Peyer's patch (tissue), 4 donors: ENCODE results near the gene TMPRSS13. TPM values are rescaled to one million over a fixed set of nuclear protein-coding genes. Genes with fewer than 3 reads are reported as not detected.

Experiments used
- DNase-seq, 3 donors: peaks; one replicate each; pipeline ENCODE4 v3.0.0-alpha.2; 2017 to 2019
- H3K27ac ChIP-seq, 4 donors: fragments of 200-600 bp; sonication (generic); one replicate each; pipeline ENCODE4 v1.5.1; 2016 to 2019
- H3K27me3 ChIP-seq, 2 donors: fragments of 200-600 bp; sonication (generic); one replicate each; pipeline ENCODE4 v1.5.1; 2019
- H3K36me3 ChIP-seq, 3 donors: fragments of 200-600 bp; sonication (generic); one replicate each; pipeline ENCODE4 v1.5.1; 2016 to 2019
- H3K4me1 ChIP-seq, 4 donors: fragments of 200-600 bp; sonication (generic); one replicate each; pipeline ENCODE4 v1.5.1; 2016 to 2019
- H3K4me3 ChIP-seq, 4 donors: fragments of 200-600 bp; sonication (generic); 1 replicate in 3 of 4; 2 replicates in 1 of 4; pipeline ENCODE4 v1.5.1; 2016 to 2019; ENCODE audit warnings: mild to moderate bottlenecking in 1 of 4
- H3K9me3 ChIP-seq, 4 donors: fragments of 200-600 bp; sonication (generic); one replicate each; pipeline ENCODE4 v1.5.1; 2016 to 2019; ENCODE audit warnings: mild to moderate bottlenecking in 1 of 4
- POLR2A ChIP-seq, 2 donors: fragments of 450-650 bp; IDR thresholded peaks; one replicate each; pipeline ENCODE4 v1.5.1; 2017; ENCODE audit warnings: antibody characterized with exemption in 2 of 2, mild to moderate bottlenecking in 2 of 2, moderate library complexity in 2 of 2
- total RNA-seq, 4 donors: library from RNA; depleted of rRNA; stranded (reverse); fragments of >200 nt; gene quantifications; one replicate each; pipeline ENCODE4 v1.1.0, GENCODE V29; 2016
- TF ChIP-seq, protein P1 (sequence below), 6 experiments: fragments of 450-650 bp in 4 of 6; fragments of 200-600 bp in 2 of 6; sonication (generic) in 1 of 6; IDR thresholded peaks; one replicate each; pipeline ENCODE4 v1.5.1; 2017 to 2019; ENCODE audit warnings: antibody characterized with exemption in 6 of 6, mild to moderate bottlenecking in 3 of 6, moderate library complexity in 1 of 6

TMPRSS13 gene
- total RNA-seq, 4 donors from 2014 or later = not detected

DNA sequence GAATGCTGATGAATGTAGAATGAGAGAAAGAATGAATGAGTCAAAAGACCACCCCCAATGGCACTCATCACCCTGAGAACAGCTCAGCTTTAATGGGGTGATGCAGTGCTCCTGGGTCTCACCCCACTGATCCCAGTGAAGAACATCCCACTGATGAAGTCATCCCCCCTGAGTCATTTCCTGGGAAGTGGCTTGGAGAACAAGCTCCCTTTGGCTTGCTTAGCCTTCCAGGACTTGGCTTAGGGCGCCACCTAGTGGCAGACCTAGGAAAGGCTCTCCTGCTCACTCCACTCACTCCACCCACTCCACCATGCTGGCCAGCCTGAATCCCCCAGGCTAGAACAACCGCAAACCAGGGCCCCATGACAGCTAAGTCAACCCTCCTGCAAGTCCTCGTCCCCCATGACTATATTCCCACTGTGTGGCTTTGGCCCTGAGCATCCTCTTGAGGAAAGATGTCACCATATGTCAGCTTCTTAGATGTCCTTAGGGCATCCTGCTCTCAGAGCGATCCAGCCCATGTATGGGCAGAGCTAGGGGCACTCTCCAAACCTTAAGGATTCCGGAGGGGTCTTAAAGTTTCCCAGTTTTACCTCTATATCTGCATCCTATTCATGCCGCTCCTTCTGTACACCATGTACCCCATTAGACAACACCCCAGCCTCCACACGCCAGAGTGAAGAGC, 17.8 kb upstream of the TMPRSS13 start:
- H3K36me3 ChIP-seq = no peaks in the 10 kb centered on the region
- TF ChIP-seq POLR2A (IDR thresholded peaks at IDR 0.05) = no peak
- TF ChIP-seq, protein P1, sequence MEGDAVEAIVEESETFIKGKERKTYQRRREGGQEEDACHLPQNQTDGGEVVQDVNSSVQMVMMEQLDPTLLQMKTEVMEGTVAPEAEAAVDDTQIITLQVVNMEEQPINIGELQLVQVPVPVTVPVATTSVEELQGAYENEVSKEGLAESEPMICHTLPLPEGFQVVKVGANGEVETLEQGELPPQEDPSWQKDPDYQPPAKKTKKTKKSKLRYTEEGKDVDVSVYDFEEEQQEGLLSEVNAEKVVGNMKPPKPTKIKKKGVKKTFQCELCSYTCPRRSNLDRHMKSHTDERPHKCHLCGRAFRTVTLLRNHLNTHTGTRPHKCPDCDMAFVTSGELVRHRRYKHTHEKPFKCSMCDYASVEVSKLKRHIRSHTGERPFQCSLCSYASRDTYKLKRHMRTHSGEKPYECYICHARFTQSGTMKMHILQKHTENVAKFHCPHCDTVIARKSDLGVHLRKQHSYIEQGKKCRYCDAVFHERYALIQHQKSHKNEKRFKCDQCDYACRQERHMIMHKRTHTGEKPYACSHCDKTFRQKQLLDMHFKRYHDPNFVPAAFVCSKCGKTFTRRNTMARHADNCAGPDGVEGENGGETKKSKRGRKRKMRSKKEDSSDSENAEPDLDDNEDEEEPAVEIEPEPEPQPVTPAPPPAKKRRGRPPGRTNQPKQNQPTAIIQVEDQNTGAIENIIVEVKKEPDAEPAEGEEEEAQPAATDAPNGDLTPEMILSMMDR (IDR thresholded peaks at IDR 0.05) = peak; percentile 90 to 98 (median 94)
- peak; percentile 82 to 94 (median 90) for DNase-seq
- H3K27me3 ChIP-seq = no peaks in the 10 kb centered on the region
- H3K4me3 ChIP-seq = no peak overlapping the region
- H3K4me1 ChIP-seq = peaks cover 0 to 14% (median 5%) of the 10 kb centered on the region in 4 donors
- H3K9me3 ChIP-seq = no peaks in the 10 kb centered on the region
- no peak overlapping the region for H3K27ac ChIP-seq

DNA sequence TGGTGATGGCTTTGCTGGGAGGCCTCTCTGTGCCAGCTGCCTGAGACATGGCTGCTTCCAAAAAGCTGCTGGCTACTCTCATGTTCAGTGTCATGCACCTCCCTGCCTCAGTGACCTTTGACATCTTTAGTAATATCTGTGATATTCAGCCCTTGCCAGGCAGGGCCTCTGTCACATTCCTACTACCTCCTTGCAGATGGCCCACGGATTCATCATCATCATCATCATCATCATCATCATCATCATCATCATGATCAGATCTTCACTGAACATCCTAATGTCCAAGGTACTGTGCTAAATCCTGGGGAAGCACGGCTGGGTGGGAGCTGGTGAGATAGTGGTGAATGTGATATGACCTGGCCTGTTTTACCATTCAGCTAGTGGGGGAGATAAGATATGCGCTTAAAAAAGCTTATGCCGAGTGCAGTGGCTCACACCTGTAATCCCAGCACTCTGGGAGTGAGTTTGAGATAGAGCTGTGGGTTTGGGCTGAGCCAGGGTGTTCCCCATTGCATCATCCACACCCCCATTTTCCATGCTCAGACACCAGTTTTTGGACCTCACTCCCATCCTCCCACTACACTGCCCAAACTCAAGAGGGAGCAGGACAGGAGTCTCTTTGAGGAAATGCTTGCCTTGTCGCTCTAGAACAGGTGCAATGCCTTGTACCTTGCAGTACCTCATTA, 17.1 kb upstream of the TMPRSS13 start:
- no peak for TF ChIP-seq POLR2A (IDR thresholded peaks at IDR 0.05)
- TF ChIP-seq, protein P1 (IDR thresholded peaks at IDR 0.05) = no peak
- Histone ChIP-seq H3K4me1 (peaks cover 0 to 7% (median 0%) of the 10 kb centered on the region in 4 donors), H3K36me3 (no peaks in the 10 kb centered on the region), H3K4me3 (no peak overlapping the region), H3K9me3 (no peaks in the 10 kb centered on the region), H3K27me3 (no peaks in the 10 kb centered on the region), H3K27ac (no peak overlapping the region)
- DNase-seq = peak in 1 of 3 donors; percentile 12

DNA sequence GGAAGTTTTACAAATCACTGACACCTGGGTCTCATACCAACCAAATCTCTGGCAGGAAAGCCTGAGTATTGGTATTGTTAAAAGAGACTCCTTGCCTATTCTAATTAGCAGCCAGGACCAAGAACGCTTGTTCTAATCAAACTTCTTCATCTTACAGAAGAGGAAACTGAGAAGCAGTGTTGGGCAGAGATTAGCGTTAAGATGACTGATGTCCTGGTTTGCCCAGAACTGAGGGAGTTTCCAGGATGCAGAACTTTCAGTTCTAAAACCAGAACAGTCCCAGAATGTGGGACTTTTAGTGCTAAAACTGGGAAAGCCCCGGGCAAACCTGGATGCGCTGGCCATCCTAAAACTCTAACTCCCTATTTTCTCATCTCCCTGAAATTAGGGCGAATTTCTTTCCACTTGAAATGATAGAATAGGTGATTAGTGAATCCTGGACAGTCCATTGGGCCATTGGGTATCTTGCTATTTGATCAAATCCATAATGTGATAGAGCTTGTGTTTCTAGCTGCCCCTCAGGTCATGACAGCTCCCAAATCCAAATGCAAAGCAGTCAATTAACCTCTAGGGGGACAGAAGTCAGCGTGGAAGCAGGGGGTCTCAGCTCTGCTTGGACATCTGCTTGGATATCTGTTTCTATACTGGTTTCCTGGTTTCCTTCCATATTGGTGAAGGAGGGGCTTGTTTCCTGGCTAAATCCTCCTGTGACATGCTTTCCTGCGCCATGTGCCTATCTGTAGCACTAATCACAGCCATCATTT, 16.0 kb upstream of the TMPRSS13 start:
- Histone ChIP-seq H3K4me1 (no peaks in the 10 kb centered on the region), H3K36me3 (no peaks in the 10 kb centered on the region), H3K9me3 (no peaks in the 10 kb centered on the region), H3K27ac (no peak overlapping the region), H3K27me3 (no peaks in the 10 kb centered on the region), H3K4me3 (no peak overlapping the region)
- DNase-seq = no peak
- TF ChIP-seq, protein P1 (IDR thresholded peaks at IDR 0.05) = peak in 1 of 6 experiments; percentile 3
- TF ChIP-seq POLR2A (IDR thresholded peaks at IDR 0.05) = no peak

DNA sequence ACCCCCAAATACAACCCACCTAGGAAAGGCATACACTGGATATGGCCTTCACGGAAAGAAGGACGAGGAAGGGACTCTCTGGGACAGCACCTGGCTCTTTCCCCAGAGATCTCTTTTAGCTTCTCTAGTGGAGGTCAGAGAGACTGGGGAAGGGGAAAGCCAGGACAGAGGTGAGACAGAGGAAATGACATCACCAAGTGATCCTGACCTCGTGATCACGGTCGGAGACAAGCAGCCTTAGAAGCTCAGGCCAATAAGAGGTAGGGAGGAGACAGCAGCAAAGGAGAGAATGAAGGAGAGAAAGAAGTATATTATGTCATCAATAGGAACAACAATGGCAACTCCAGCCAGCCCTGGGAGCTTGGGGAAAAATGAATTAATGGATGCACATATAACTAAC, 15.4 kb upstream of the TMPRSS13 start:
- H3K4me3 ChIP-seq = no peak overlapping the region
- DNase-seq = no peak

DNA sequence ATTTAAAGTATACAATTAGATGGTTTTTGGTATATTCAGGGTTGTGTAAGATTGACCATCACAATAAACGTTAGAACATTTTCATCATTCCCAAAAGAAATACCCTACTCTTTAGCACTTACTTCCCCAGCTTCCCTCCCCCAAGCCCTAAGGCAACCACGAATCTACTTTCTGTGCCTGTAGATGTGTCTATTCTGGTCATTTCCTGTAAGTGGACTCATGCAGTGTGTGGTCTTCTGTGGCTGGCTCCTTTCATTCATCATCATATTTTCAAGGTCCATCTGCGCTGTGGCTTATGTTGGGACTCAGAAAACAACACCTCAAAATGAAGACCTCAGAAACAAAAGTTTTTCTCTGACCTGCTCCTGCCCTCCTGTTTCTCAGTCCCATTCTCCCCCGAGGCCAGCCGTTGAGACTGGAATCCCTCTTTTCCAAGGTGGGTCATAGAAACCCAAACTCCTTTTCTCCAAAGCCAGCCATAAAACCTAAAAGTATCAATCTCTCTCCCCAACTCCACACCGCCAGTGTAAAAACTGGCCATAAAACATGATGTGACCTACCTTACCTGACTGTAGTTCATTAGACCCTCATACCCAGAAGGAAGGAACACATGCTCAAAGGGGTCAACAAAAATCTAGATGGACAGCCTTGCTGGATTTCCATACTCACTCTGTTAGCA, 12.9 kb upstream of the TMPRSS13 start:
- Histone ChIP-seq H3K36me3 (no peaks in the 10 kb centered on the region), H3K4me3 (no peak overlapping the region), H3K9me3 (no peaks in the 10 kb centered on the region), H3K4me1 (no peaks in the 10 kb centered on the region), H3K27ac (no peak overlapping the region), H3K27me3 (no peaks in the 10 kb centered on the region)
- DNase-seq = peak in 1 of 3 donors; percentile 14
- TF ChIP-seq POLR2A (IDR thresholded peaks at IDR 0.05) = no peak

More for the DNA sequence above, 15.4 kb upstream of the TMPRSS13 start:
- H3K4me1 ChIP-seq = no peaks in the 10 kb centered on the region
- no peaks in the 10 kb centered on the region for H3K27me3 ChIP-seq
- no peaks in the 10 kb centered on the region for H3K36me3 ChIP-seq
- H3K9me3 ChIP-seq = no peaks in the 10 kb centered on the region
- no peak overlapping the region for H3K27ac ChIP-seq
- TF ChIP-seq POLR2A (IDR thresholded peaks at IDR 0.05) = no peak
- TF ChIP-seq, protein P1 (IDR thresholded peaks at IDR 0.05) = no peak
